Activated CD8-positive, alpha-beta T cell treated with anti-CD3 and anti-CD28 coated beads for 36 hours (primary cell): ENCODE results near the gene USP20. TPM values are rescaled to one million over a fixed set of nuclear protein-coding genes. Genes with fewer than 3 reads are reported as not detected.
A peak's percentile ranks its signal among the peaks of the same experiment; 100 is the strongest.

Source experiments
- ATAC-seq: fragments of 200-7000 bp; cut with Tn5 transposase; one replicate; pipeline ENCODE4 v1.10.0; 2021; ENCODE audit warnings: mild to moderate bottlenecking, moderate library complexity
- CTCF ChIA-PET: fragments of 350-600 bp; sonication (Branson Sonifier 250); formaldehyde crosslinking; loops from one replicate; lab custom pipeline; 2021; ENCODE audit warnings: antibody characterized with exemption; lab: Charles Lee
- POLR2A ChIA-PET: fragments of 350-600 bp; sonication (Branson Sonifier 250); formaldehyde crosslinking; loops from one replicate; lab custom pipeline; 2021; ENCODE audit warnings: antibody characterized with exemption; lab: Charles Lee
- DNase-seq: peaks from one replicate; pipeline ENCODE4 v3.0.0-alpha.2; 2020
- H3K27ac Mint-ChIP-seq: one replicate; pipeline ENCODE4 v1.8.0; 2021; ENCODE audit warnings: mild to moderate bottlenecking, mixed read lengths
- H3K27me3 Mint-ChIP-seq: one replicate; pipeline ENCODE4 v1.8.0; 2021; ENCODE audit warnings: mixed read lengths
- H3K36me3 Mint-ChIP-seq: one replicate; pipeline ENCODE4 v1.8.0; 2021; ENCODE audit warnings: low read depth, mixed read lengths
- H3K4me1 Mint-ChIP-seq: one replicate; pipeline ENCODE4 v1.8.0; 2021; ENCODE audit warnings: low read depth, mixed read lengths
- H3K4me3 Mint-ChIP-seq: one replicate; pipeline ENCODE4 v1.8.0; 2021; ENCODE audit warnings: mild to moderate bottlenecking, moderate library complexity, mixed read lengths
- H3K9me3 Mint-ChIP-seq: one replicate; pipeline ENCODE4 v1.8.0; 2021; ENCODE audit warnings: mixed read lengths
- intact Hi-C: fragments of 100-400 bp; cut with micrococcal nuclease; formaldehyde crosslinking; loops from one replicate; pipeline ENCODE4 v1.10.0; 2022
- total RNA-seq, 2 experiments: library from RNA; stranded (reverse); gene quantifications; one replicate each; pipeline ENCODE4 v1.2.3, GENCODE V29; 2021
- TF ChIP-seq, protein P1 (sequence below): fragments of 200-600 bp; IDR thresholded peaks from one replicate; pipeline ENCODE4 v1.8.0; 2022; ENCODE audit warnings: antibody characterized with exemption, mild to moderate bottlenecking

The USP20 gene
- total RNA-seq, 2 experiments from 2014 or later = 55.3 to 55.9 TPM

DNA sequence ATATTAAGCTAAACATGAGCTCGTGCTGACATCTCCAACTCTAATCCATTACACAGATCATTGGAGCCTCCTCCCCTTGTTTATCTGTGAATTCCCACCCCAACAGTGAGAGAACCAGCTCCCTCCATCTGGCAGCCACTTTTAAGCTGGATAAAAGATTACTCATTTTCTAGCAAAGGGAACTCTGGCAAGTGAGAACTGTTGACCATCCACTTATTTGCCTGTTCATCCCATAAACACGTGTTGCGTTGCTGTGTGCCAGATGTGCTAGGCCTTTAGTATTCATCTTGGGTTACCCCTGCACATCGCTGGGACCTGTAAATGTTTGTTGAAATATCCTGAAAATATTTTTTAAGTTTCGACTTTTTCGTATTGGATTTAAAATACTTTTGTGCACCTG lies 8.9 kb upstream of the USP20 start:
- Mint-ChIP-seq H3K27ac (no peak overlapping the region), H3K9me3 (no peaks in the 10 kb centered on the region), H3K27me3 (no peaks in the 10 kb centered on the region), H3K36me3 (peaks cover 43% of the 10 kb centered on the region), H3K4me3 (no peak overlapping the region), H3K4me1 (peaks cover 12% of the 10 kb centered on the region)
- ATAC-seq = no peak
- CTCF ChIA-PET = no interaction called here
- no peak for DNase-seq
- intact Hi-C loops = no loop called here
- TF ChIP-seq, protein P1, sequence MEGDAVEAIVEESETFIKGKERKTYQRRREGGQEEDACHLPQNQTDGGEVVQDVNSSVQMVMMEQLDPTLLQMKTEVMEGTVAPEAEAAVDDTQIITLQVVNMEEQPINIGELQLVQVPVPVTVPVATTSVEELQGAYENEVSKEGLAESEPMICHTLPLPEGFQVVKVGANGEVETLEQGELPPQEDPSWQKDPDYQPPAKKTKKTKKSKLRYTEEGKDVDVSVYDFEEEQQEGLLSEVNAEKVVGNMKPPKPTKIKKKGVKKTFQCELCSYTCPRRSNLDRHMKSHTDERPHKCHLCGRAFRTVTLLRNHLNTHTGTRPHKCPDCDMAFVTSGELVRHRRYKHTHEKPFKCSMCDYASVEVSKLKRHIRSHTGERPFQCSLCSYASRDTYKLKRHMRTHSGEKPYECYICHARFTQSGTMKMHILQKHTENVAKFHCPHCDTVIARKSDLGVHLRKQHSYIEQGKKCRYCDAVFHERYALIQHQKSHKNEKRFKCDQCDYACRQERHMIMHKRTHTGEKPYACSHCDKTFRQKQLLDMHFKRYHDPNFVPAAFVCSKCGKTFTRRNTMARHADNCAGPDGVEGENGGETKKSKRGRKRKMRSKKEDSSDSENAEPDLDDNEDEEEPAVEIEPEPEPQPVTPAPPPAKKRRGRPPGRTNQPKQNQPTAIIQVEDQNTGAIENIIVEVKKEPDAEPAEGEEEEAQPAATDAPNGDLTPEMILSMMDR = no peak
- POLR2A ChIA-PET = interaction anchor here (0.6 to 1.4 kb wide), 4 partner anchors 9 to 650 kb away, joined by 3 to 7 read pairs (median 3); partner anchors contain the start of genes C9orf78 and USP20

DNA sequence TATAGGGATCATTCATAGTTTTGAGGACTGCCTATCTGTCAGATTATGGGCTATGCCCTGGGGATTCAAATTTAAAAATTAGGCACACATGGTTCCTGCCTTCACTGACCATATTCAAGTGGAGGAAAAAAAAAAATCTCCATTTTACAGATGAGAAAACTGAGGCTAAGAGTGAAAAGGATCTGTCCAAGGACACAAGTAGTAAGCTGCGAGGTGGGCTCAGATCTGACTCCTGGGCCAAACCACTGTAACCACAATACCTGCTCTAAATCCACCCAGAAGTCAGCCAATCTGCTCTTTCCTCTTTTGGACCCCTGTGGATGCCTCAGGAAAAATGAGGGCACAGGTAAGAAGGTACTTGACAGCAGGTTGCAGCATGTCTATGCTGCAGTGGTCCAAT lies 8.5 kb upstream of the USP20 start:
- POLR2A ChIA-PET = interaction anchor here (0.7 to 1.4 kb wide), 4 partner anchors 9 to 317 kb away, joined by 3 to 7 read pairs (median 3); partner anchors contain the start of genes C9orf78 and USP20
- Mint-ChIP-seq H3K4me3 (no peak overlapping the region), H3K27me3 (no peaks in the 10 kb centered on the region), H3K4me1 (peaks cover 12% of the 10 kb centered on the region), H3K36me3 (peaks cover 43% of the 10 kb centered on the region), H3K9me3 (no peaks in the 10 kb centered on the region), H3K27ac (no peak overlapping the region)
- CTCF ChIA-PET = no interaction called here
- TF ChIP-seq, protein P1 = no peak
- intact Hi-C loops = no loop called here
- DNase-seq (no peak), ATAC-seq (no peak)

- POLR2A ChIA-PET = interaction anchor here (1.4 kb wide), 1 partner anchor 41 kb away, joined by 4 read pairs; no protein-coding TSS in a partner anchor
- Mint-ChIP-seq H3K9me3 (no peaks in the 10 kb centered on the region), H3K27ac (peak overlapping the region; percentile 67), H3K4me3 (no peak overlapping the region), H3K27me3 (no peaks in the 10 kb centered on the region), H3K4me1 (peaks cover 4% of the 10 kb centered on the region), H3K36me3 (peaks cover 37% of the 10 kb centered on the region)
- ATAC-seq (no peak), DNase-seq (no peak)
- CTCF ChIA-PET = no interaction called here
- intact Hi-C loops = no loop called here
- TF ChIP-seq, protein P1 = no peak
Observed at GRCh38 chr9:129828051-129828450, 7.2 kb upstream of the USP20 start.

- Mint-ChIP-seq H3K27me3 (no peaks in the 10 kb centered on the region), H3K9me3 (no peaks in the 10 kb centered on the region), H3K36me3 (peaks cover 43% of the 10 kb centered on the region), H3K4me1 (peaks cover 11% of the 10 kb centered on the region), H3K27ac (peak overlapping the region; percentile 67), H3K4me3 (no peak overlapping the region)
- intact Hi-C loops = no loop called here
- ChIA-PET CTCF (interaction anchor here (1.6 kb wide), 1 partner anchor 91 kb away, joined by 4 read pairs; no protein-coding TSS in a partner anchor), POLR2A (interaction anchor here (1.4 kb wide), 2 partner anchors 9 to 40 kb away, joined by 4 to 7 read pairs; no protein-coding TSS in a partner anchor)
- no peak for DNase-seq
- no peak for ATAC-seq
- TF ChIP-seq, protein P1 = no peak
Observed at GRCh38 chr9:129828969-129829368, 6.3 kb upstream of the USP20 start.

DNA sequence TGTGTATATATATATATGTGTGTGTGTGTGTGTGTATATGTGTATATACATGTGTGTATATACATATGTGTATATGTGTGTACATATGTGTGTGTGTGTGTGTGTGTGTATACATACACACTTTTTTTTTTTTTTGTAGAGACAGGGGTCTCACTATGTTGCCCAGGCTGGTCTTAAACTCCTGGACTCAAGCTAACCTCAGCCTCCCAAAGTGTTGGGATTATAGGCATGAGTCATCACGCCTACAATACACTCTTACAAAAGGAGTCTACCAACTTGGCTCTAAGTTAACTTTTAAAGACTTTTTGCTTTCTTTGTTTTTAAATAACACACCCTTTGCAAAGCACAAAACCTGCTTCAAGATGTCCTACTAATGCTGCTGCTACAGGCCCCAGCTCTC lies 2.3 kb upstream of the USP20 start:
- no peaks in the 10 kb centered on the region for H3K9me3 Mint-ChIP-seq
- POLR2A ChIA-PET = no interaction called here
- peaks cover 34% of the 10 kb centered on the region for H3K4me1 Mint-ChIP-seq
- CTCF ChIA-PET = no interaction called here
- peak overlapping the region; percentile 85 for H3K4me3 Mint-ChIP-seq
- peaks cover 58% of the 10 kb centered on the region for H3K36me3 Mint-ChIP-seq
- peak overlapping the region; percentile 13 for H3K27ac Mint-ChIP-seq
- TF ChIP-seq, protein P1 = no peak
- DNase-seq (no peak), ATAC-seq (no peak)
- intact Hi-C loops = loop anchor here (5.0 kb wide), 1 partner anchor 49 kb away; no protein-coding TSS in a partner anchor
- H3K27me3 Mint-ChIP-seq = no peaks in the 10 kb centered on the region
